ENCODE data around the gene SDR42E2. TPM values are rescaled to one million over a fixed set of nuclear protein-coding genes. Genes with fewer than 3 reads are reported as not detected.

Gene SDR42E2
- total and polyA plus RNA-seq, 2 donors (not counting 3 experiments of a cell fraction or from before 2014, with no cell fraction given), result 0.03 to 0.13 TPM

DNA sequence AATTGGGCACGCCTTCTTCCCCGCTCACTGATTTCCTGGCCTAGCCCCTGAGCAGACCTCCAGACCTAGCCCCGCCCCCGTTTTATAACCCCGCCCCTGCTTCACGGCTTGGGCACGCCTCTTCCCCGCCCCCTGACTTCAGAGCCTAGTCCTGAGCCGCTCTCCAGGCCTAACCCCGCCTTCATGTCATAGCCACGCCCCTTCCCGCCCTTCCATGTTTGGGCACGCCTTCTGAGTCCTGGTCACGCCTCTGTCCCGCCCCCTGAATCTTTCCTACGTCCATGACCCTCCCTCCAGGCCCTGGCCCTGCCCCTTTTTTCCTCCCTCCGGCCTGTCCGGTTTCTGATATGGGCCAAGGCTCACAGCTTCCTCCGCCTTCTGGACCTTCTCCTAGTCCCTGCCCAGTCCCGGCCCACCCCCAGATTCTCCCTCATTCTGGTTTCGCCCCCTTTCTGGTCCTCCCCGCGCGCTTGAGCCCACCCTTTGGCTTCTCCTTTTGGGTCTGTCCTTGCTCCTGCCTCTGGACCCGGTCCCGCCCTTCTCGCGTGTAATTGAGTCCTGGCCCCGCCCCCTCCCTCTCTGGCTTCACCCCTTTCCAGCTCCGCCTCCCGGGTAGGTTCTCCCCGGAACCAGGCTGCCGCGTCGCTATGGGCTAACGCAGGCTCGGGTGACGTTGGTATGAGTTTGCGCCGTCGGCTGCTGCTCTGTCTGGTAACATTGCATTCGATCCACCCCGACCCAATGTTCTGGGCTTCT is 28.6 kb downstream of the SDR42E2 start:
- H3K36me3 ChIP-seq (ENCODE audit: control insufficient read depth in 2 of 2, extremely low read depth in 1 of 2, insufficient read depth in 2 of 2, low read length in 2 of 2), result no peaks in the 10 kb centered on the region
- H3K4me3 ChIP-seq (replicated peaks in 1 of 3; ENCODE audit: insufficient read depth in 1 of 3, low read depth in 1 of 3, low read length in 3 of 3), result peak overlapping the region; percentile 21 to 80 (median 47)
- H4K20me1 ChIP-seq (replicated peaks; ENCODE audit: control insufficient read depth, extremely low read depth, insufficient read depth, low read length), result no peaks in the 10 kb centered on the region
- peak overlapping the region; percentile 66 for H2AFZ ChIP-seq (ENCODE audit: low read depth, low read length)
- no peaks in the 10 kb centered on the region for H3K9me1 ChIP-seq (replicated peaks; ENCODE audit: control insufficient read depth, extremely low read depth, insufficient read depth, low read length)
- FAIRE-seq (peak; percentile 98), DNase-seq (ENCODE audit: low read depth, low spot score) (peak; percentile 97)
- peaks cover 45% of the 10 kb centered on the region for H3K4me1 ChIP-seq (ENCODE audit: control insufficient read depth, extremely low read depth, insufficient read depth, low read length)
- no peaks in the 10 kb centered on the region for H3K9me3 ChIP-seq (replicated peaks; ENCODE audit: control insufficient read depth, insufficient read depth, low read length)
- no TSS peak for BruUV-seq (replicated peaks)
- TF ChIP-seq EZH2 (IDR thresholded peaks at IDR 0.05; ENCODE audit: borderline replicate concordance, low read depth, low read length, severe bottlenecking) (no peak), GATA2 (IDR thresholded peaks at IDR 0.05; ENCODE audit: insufficient read depth, insufficient read length, low read depth, low read length) (no peak), POLR2AphosphoS5 (IDR thresholded peaks at IDR 0.05; ENCODE audit: insufficient read depth, low read depth, low read length) (peak; percentile 23), FOS (IDR thresholded peaks at IDR 0.05; ENCODE audit: borderline replicate concordance, insufficient read depth, low read length) (no peak), JUN (IDR thresholded peaks at IDR 0.05; ENCODE audit: borderline replicate concordance, insufficient read depth, insufficient read length, low read depth) (no peak), POLR2A (IDR thresholded peaks at IDR 0.05; ENCODE audit: low read depth, low read length) (peak; percentile 28), MYC (IDR thresholded peaks at IDR 0.05; ENCODE audit: low read depth, low read length) (no peak)
- TF ChIP-seq, protein P1, sequence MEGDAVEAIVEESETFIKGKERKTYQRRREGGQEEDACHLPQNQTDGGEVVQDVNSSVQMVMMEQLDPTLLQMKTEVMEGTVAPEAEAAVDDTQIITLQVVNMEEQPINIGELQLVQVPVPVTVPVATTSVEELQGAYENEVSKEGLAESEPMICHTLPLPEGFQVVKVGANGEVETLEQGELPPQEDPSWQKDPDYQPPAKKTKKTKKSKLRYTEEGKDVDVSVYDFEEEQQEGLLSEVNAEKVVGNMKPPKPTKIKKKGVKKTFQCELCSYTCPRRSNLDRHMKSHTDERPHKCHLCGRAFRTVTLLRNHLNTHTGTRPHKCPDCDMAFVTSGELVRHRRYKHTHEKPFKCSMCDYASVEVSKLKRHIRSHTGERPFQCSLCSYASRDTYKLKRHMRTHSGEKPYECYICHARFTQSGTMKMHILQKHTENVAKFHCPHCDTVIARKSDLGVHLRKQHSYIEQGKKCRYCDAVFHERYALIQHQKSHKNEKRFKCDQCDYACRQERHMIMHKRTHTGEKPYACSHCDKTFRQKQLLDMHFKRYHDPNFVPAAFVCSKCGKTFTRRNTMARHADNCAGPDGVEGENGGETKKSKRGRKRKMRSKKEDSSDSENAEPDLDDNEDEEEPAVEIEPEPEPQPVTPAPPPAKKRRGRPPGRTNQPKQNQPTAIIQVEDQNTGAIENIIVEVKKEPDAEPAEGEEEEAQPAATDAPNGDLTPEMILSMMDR (IDR thresholded peaks at IDR 0.05; ENCODE audit: extremely low read depth in 1 of 2, insufficient read depth in 1 of 2, low read depth in 1 of 2, low read length in 2 of 2), result no peak
- TF ChIP-seq, protein P2, sequence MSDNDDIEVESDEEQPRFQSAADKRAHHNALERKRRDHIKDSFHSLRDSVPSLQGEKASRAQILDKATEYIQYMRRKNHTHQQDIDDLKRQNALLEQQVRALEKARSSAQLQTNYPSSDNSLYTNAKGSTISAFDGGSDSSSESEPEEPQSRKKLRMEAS (IDR thresholded peaks at IDR 0.05; ENCODE audit: insufficient read depth, insufficient read length), result no peak
- ChIA-PET POLR2A (interaction anchor here (0.6 to 0.7 kb wide), 2 partner anchors 82 to 365 kb away, joined by 3 read pairs; no protein-coding TSS in a partner anchor), CTCF (interaction anchor here (1.1 to 3.0 kb wide), 4 partner anchors 14 to 113 kb away, joined by 3 to 16 read pairs (median 6); partner anchors contain the start of gene EEF2K)
- no peaks in the 10 kb centered on the region for H3K27me3 ChIP-seq (ENCODE audit: control insufficient read depth in 2 of 2, insufficient read depth in 2 of 2, low read length in 2 of 2)
- H3K27ac ChIP-seq (ENCODE audit: insufficient read depth, low read depth, low read length), result peak overlapping the region; percentile 99
- peak overlapping the region; percentile 96 for H3K9ac ChIP-seq (replicated peaks; ENCODE audit: extremely low read depth, insufficient read depth, low read length)
- H3K79me2 ChIP-seq (ENCODE audit: control insufficient read depth, insufficient read depth, low read length), result no peaks in the 10 kb centered on the region
- H3K4me2 ChIP-seq (ENCODE audit: insufficient read depth, low read length), result peak overlapping the region; percentile 96
- dilution Hi-C loops (cut with MboI; ENCODE audit: extremely low pct_ligation_motif_present, low sequenced_read_pairs), result no loop called here
- intact Hi-C loops (cut with micrococcal nuclease), result loop anchor here (5.0 kb wide), 2 partner anchors 941 to 1289 kb away; partner anchors contain the start of genes DCUN1D3 and LYRM1
